Activated T-cell treated with anti-CD3 and anti-CD28 coated beads for 24 hours (primary cell): Measurements from ENCODE around the gene TET2.

Experiments
- DNase-seq: peaks from one replicate; pipeline ENCODE4 v3.0.0-alpha.2; 2020; ENCODE audit warnings: low read depth

TET2 gene

GRCh38 chr4:105146276-105147015 is at the start of gene TET2:
Gene TET2 (plus strand): TSS chr4:105146876. CDS start chr4:105233943, 87,067 bp downstream.
- peak; percentile 74 for DNase-seq

- no peak for DNase-seq
Observed at GRCh38 chr4:105102016-105102415, 44.7 kb upstream of the TET2 start.

- no peak for DNase-seq
Observed at GRCh38 chr4:105106426-105106825, 40.2 kb upstream of the TET2 start.

- no peak for DNase-seq
Observed at GRCh38 chr4:105107095-105107856, 39.4 kb upstream of the TET2 start.

- no peak for DNase-seq
Observed at GRCh38 chr4:105108971-105109370, 37.7 kb upstream of the TET2 start.

- DNase-seq: no peak
Observed at GRCh38 chr4:105112274-105112673, 34.4 kb upstream of the TET2 start.

GRCh38 chr4:105113800-105114199 is 32.9 kb upstream of the TET2 start:
- no peak for DNase-seq

GRCh38 chr4:105116616-105117319 is 29.9 kb upstream of the TET2 start:
- DNase-seq: no peak

GRCh38 chr4:105119356-105119755 is 27.3 kb upstream of the TET2 start:
- no peak for DNase-seq

- no peak for DNase-seq
Observed at GRCh38 chr4:105120626-105121025, 26.1 kb upstream of the TET2 start.

- no peak for DNase-seq
Observed at GRCh38 chr4:105122350-105122749, 24.3 kb upstream of the TET2 start.

- DNase-seq: no peak
Observed at GRCh38 chr4:105126311-105127169, 20.1 kb upstream of the TET2 start.

GRCh38 chr4:105127170-105127445 is 19.6 kb upstream of the TET2 start:
- no peak for DNase-seq

- no peak for DNase-seq
Observed at GRCh38 chr4:105128208-105128607, 18.5 kb upstream of the TET2 start.

GRCh38 chr4:105129286-105130040 is 17.2 kb upstream of the TET2 start:
- DNase-seq: no peak

GRCh38 chr4:105130945-105131344 is 15.7 kb upstream of the TET2 start:
- no peak for DNase-seq

GRCh38 chr4:105133976-105134375 is 12.7 kb upstream of the TET2 start:
- DNase-seq: no peak

GRCh38 chr4:105135785-105136184 is 10.9 kb upstream of the TET2 start:
- DNase-seq: no peak

- no peak for DNase-seq
Observed at GRCh38 chr4:105137121-105137875, 9.4 kb upstream of the TET2 start.

GRCh38 chr4:105139646-105140045 is 7.0 kb upstream of the TET2 start:
- no peak for DNase-seq
